Vagina (tissue), 2 donors: ENCODE measurements around the gene DR1.

Source experiments
- CTCF ChIP-seq, 3 experiments: fragments of 450-650 bp in 2 of 3; fragments of 200-600 bp in 1 of 3; sonication (generic) in 1 of 3; IDR thresholded peaks; one replicate each; pipeline ENCODE4 v1.5.1; 2017 to 2019; ENCODE audit warnings: antibody characterized with exemption in 3 of 3, mild to moderate bottlenecking in 2 of 3, moderate library complexity in 2 of 3
- POLR2A ChIP-seq, 2 donors: fragments of 450-650 bp; IDR thresholded peaks; one replicate each; pipeline ENCODE4 v1.6.1; 2017; ENCODE audit warnings: antibody characterized with exemption in 2 of 2, mild to moderate bottlenecking in 2 of 2, moderate library complexity in 2 of 2

- no peak for TF ChIP-seq CTCF (IDR thresholded peaks at IDR 0.05)
- no peak for TF ChIP-seq POLR2A (IDR thresholded peaks at IDR 0.05)
Observed at GRCh38 chr1:93313026-93313425, 32.7 kb upstream of the DR1 start.
